ENCODE data around the gene OR8D1.

OR8D1 gene

GRCh38 chr11:124313849-124314248 is at the start of gene OR8D1:
TSS of gene OR8D1 (minus strand) at chr11:124313949. CDS start at chr11:124310766, 3,183 bp downstream.
- no peak for DNase-seq

- DNase-seq: no peak
These were observed 45.8 kb upstream of the OR8D1 start for GRCh38 chr11:124359566-124359965.

GRCh38 chr11:124346311-124346955 is 32.7 kb upstream of the OR8D1 start:
- no peak for DNase-seq

DNA sequence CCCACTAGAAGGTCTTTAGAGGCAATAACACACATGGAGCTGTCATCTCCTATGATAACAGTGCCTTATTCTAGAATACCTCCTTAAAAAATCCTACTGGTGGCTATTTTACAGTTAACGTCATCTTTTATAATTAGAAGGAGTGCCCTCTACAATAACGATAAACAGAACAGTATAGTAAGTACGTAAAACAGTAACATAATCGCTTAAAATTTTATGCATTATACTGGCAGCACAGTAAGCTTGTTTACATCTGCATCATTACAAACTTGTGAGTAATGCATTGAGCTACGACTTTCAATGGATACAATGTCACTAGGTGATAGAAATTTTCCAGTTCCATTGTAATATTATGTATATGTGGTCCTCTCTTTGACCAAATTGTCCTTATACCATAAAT is 30.6 kb upstream of the OR8D1 start:
- no peak for DNase-seq

- no peak for DNase-seq
These were observed 26.3 kb upstream of the OR8D1 start for GRCh38 chr11:124340142-124340447.

GRCh38 chr11:124339396-124340141 is 25.8 kb upstream of the OR8D1 start:
- DNase-seq: no peak

GRCh38 chr11:124331873-124332272 is 18.1 kb upstream of the OR8D1 start:
- DNase-seq: no peak

GRCh38 chr11:124329787-124330478 is 16.2 kb upstream of the OR8D1 start:
- no peak for DNase-seq

DNA sequence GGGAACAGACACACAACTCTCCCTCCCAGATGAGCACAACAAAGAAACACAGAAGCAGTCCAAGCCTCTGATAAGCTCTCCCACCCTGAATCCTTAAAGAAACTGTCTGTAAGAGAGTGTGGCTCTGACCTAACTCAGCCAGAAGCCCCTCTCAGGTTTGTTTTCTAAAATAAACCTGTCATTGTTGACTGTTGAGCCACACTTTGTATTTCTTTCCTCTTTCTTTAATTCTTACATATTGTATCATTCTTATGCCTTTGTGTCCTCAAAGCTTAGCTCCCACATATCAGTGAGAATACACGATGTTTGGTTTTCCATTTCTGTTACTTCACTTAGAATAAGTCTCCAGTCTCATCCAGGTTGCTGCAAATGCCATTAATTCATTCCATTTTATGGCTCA is 14.0 kb upstream of the OR8D1 start:
- no peak for DNase-seq

DNA sequence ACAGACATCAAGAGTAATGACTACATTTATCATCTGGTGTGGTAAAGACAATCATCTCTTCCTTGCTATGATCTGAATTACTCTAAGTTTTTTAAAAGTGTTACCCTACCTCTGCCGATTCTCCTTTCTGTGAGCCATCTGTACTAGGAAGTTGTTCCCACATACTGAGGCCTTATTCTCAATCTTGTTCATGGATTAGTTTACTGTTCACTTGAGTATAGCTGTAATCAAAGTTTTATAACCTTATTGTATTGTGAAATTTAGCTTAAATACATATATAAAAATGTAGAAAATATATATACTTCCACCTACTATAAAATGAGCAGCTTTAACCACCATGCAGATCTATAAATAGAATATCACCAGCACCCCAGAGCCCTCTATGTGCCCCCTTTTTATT is 8.6 kb upstream of the OR8D1 start:
- no peak for DNase-seq

DNA sequence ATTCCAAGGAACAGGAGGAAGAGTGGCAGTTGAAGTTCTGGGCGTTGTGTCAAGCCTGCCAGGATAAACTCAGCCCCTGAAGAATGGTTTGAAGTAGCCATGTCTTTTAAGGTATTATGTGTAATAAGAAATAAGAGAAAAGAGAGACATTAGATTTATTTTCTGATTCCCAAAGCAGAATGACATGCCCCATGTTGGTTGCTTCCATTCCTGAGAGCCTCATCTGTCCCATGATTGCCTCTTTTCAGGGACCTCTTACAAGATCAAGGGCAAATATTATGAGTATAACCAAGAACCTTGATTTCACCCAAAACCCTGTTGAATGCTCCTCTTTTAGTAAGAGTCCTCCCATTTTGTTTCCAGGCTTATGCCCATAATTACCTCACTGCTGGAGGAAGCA is 6.3 kb upstream of the OR8D1 start, which contains the start of gene OR8D2:
OR8D2 (minus strand) TSS at position 101 of the 400 bp plus-strand sequence; CDS start at position 101, 0 bp downstream.
- no peak for DNase-seq

GRCh38 chr11:124315052-124315451 is 1.3 kb upstream of the OR8D1 start:
- DNase-seq: no peak

DNA sequence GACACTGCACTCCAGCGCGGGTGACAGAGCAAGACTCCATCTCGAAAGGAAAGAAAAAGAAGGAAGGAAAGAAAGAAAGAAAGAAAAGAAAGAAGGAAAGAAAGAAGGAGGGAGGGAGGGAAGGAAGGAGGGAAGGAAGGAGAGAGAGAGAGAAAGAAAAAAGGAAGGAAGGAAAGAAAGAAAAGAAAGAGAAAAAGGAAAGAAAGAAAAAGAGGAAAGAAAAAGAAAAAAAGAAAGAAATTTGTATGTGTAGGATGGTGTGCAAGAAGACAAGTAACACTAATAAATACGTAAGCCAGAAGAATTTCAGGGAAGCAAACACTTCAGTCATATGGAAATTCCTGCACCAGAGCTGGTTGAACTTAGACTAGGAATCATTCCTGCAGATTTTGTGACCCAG is 618 bp downstream of the OR8D1 start:
- DNase-seq: no peak

GRCh38 chr11:124311670-124312069 is 2.1 kb downstream of the OR8D1 start:
- DNase-seq: no peak

GRCh38 chr11:124311269-124311668 is 2.5 kb downstream of the OR8D1 start:
- no peak for DNase-seq

DNA sequence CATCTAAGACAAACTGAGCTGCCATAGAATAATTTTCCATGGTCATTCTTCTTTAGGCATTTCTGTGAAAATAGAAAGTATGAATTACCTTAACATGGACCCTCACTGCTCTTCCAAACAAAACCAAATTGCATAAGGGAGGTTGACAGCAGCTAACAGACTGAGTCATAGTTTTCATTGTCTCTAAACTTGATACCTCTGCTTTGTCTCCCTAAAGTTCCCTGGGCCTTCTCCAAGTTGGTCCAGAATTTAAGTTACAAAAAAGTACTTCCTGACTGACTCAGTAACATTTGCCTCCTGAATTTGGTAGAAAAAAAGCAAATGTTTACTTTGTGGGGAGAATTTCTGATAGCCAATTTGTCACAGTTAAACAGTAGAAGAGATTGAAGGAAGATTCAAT is 3.0 kb downstream of the OR8D1 start:
- no peak for DNase-seq

DNA sequence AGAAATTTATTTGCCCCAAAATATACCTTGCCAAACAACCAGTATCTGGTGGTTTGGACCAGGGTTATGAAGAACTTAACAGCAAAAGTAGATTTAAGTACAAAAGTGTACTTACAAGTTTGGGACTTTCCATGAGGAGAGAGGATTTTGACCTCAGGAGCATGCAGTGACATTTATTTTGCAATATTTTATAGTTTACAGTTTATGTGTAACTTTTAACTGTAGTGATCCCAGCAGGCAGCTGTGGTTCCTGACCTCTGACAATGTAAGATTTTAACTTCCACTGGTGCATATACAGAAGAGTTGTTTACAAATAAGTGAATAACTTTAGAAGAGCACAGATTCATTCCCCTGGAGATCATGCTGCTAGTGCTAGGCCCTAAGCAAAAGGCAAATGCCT is 6.7 kb downstream of the OR8D1 start:
- no peak for DNase-seq

DNA sequence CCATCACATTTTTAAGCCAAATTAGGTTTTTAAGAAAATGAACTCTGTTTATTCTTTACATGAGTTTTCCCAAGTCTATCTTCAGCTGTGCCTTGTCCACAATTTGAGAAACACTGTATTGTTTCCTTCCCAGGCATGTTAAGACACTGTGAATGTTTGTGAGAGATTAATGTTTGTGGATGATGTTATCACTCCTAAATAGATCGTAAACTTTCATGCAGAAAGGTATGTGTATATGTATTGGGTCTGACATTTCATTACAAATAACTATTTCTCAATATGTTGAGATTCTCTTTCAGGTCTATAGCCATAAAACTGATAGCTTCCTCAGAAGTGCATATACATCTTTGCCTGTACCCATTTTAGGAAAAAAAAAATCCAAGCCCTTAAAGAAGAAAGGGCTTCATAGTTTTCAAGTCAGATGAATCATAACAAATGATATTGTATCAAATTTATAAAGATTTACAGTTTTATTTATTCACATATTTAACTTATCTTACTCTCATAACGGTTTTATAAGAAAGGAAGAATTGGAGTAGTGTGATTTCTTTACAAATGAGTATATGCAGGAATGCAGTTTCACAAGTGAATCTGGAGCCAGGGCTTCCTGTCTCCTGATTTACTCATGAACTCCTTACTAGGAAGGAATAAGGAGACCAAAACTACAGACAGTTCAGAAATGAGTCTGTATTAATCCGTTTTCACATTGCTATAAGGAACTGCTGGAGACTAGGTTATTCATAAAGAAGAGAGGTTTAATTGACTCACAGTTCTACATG is 11.2 kb downstream of the OR8D1 start:
- DNase-seq: no peak

GRCh38 chr11:124301548-124301947 is 12.2 kb downstream of the OR8D1 start:
- DNase-seq: no peak

- no peak for DNase-seq
These were observed 15.8 kb downstream of the OR8D1 start for GRCh38 chr11:124297921-124298320.

DNA sequence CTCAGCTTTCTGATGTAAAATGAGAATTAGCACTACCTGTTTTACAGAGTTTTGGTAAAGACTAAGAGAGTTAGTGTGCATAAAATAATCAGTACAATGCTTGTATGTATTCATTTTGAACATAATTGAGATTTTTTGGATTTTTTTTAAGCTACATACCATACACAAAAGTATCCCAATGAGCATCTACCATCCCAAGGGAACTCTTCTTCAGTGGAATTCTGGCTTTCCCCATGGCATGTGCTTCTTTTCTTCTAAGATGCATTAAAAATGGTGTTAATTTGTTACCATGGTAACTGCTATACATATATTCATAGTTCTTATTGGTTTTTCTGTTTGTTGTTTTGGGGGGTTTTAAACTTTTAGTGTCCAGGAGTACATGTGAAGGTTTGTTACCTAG is 17.7 kb downstream of the OR8D1 start:
- DNase-seq: no peak

GRCh38 chr11:124294687-124295086 is 19.1 kb downstream of the OR8D1 start:
- DNase-seq: no peak

GRCh38 chr11:124285610-124286344 is 28.0 kb downstream of the OR8D1 start:
- DNase-seq: no peak

All from NCI-H69 (cell line).